NT2/D1 (cell line): Measurements from ENCODE around the gene FCRLB.
"Not testable (repeated sequence)": the region's sequence is repeated elsewhere in the genome, so short reads cannot be mapped to it uniquely, and the experiment has no call there.

ENCODE experiments used
- SUZ12 ChIP-seq: IDR thresholded peaks from 2 replicates; pipeline ENCODE4 v1.6.1; 2011; ENCODE audit not compliant: insufficient read length, insufficient read depth; ENCODE audit errors: extremely low read depth
- YY1 ChIP-seq: IDR thresholded peaks from 2 replicates; pipeline ENCODE4 v1.6.1; 2011; ENCODE audit not compliant: insufficient read length, insufficient read depth
- ZNF274 ChIP-seq: IDR thresholded peaks from 2 replicates; pipeline ENCODE4 v1.6.1; 2011; ENCODE audit warnings: mild to moderate bottlenecking, low read depth, low read length

DNA sequence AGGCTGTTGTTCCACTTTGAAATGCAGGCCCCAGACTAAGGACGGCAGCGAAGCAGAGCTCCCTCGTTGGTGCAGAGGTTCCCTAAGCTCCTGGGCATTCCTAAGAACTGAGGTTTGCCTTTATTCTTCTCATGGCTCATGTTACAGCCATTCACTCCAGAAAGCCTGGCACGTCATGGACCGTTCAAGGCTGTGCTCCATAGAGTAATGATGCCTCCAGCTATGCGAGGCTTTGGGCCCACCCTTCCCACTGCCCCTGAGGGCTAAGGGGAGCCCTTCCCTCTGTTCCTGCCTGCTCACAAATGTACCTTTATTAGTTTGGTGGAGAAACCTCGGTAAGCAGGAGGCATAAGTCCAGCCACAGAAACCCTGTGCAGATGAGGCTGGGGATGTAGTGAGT, 47.9 kb upstream of the FCRLB start:
- TF ChIP-seq ZNF274, YY1, SUZ12: not testable (repeated sequence)
